Measurements from ENCODE around the gene SYP. TPM values are rescaled to one million over a fixed set of nuclear protein-coding genes. Genes with fewer than 3 reads are reported as not detected.
A peak's percentile ranks its signal among the peaks of the same experiment; 100 is the strongest.

SYP gene
- total RNA-seq, 1 experiment from 2014 or later = 0.75 TPM

GRCh38 chrX:49187028-49187394, 13.0 kb downstream of the SYP start:
- H3K9me3 Mint-ChIP-seq (ENCODE audit: unreplicated experiment) = peaks cover 6% of the 10 kb centered on the region
- peaks cover 16% of the 10 kb centered on the region for H3K4me1 Mint-ChIP-seq (ENCODE audit: insufficient read depth, unreplicated experiment)
- no peak for TF ChIP-seq CTCF (IDR thresholded peaks at IDR 0.05; ENCODE audit: unreplicated experiment)
- no TSS peak for BruUV-seq (replicated peaks)
- CTCF ChIA-PET = no interaction called here
- H3K27ac Mint-ChIP-seq (ENCODE audit: low read depth, unreplicated experiment) = no peak overlapping the region
- DNase-seq (ENCODE audit: unreplicated experiment) = no peak
- intact Hi-C loops (cut with micrococcal nuclease) = no loop called here
- H3K27me3 Mint-ChIP-seq (ENCODE audit: insufficient read depth, unreplicated experiment) = no peaks in the 10 kb centered on the region
- POLR2A ChIA-PET = interaction anchor here (0.7 to 0.8 kb wide), 2 partner anchors 19 to 147 kb away, joined by 3 read pairs; no protein-coding TSS in a partner anchor
- H3K4me3 Mint-ChIP-seq (ENCODE audit: unreplicated experiment) = peak overlapping the region; percentile 75
- H3K36me3 Mint-ChIP-seq (ENCODE audit: insufficient read depth, unreplicated experiment) = peaks cover 19% of the 10 kb centered on the region

- Mint-ChIP-seq H3K4me1 (ENCODE audit: insufficient read depth, unreplicated experiment) (peaks cover 16% of the 10 kb centered on the region), H3K4me3 (ENCODE audit: unreplicated experiment) (peak within 1 kb of the TSS; percentile 75), H3K9me3 (ENCODE audit: unreplicated experiment) (peaks cover 6% of the 10 kb centered on the region), H3K27me3 (ENCODE audit: insufficient read depth, unreplicated experiment) (no peaks in the 10 kb centered on the region), H3K36me3 (ENCODE audit: insufficient read depth, unreplicated experiment) (peaks cover 24% of the 10 kb centered on the region), H3K27ac (ENCODE audit: low read depth, unreplicated experiment) (no peak within 1 kb of the TSS)
- ChIA-PET POLR2A (interaction anchor here (0.7 to 0.8 kb wide), 2 partner anchors 19 to 146 kb away, joined by 3 read pairs; no protein-coding TSS in a partner anchor), CTCF (no interaction called here)
- peak; percentile 12 for TF ChIP-seq CTCF (IDR thresholded peaks at IDR 0.05; ENCODE audit: unreplicated experiment)
- intact Hi-C loops (cut with micrococcal nuclease) = no loop called here
- BruUV-seq (replicated peaks) = no TSS peak
- DNase-seq (ENCODE audit: unreplicated experiment) = peak; percentile 70
Measured at GRCh38 chrX:49186125-49187027, 13.6 kb downstream of the SYP start, which contains the start of gene PRICKLE3. PRICKLE3 (minus strand) TSS chrX:49186373; CDS start chrX:49186297, 76 bp downstream.

- peak; percentile 94 for DNase-seq (ENCODE audit: unreplicated experiment)
- ChIA-PET CTCF (interaction anchor here (0.6 to 0.9 kb wide), 4 partner anchors 8 to 1821 kb away, joined by 3 to 4 read pairs (median 4); partner anchors contain the start of gene PLP2), POLR2A (interaction anchor here (0.6 to 2.2 kb wide), 11 partner anchors 12 to 814 kb away, joined by 3 to 34 read pairs (median 4); partner anchors contain the start of genes GRIPAP1, OTUD5 and PLP2)
- TF ChIP-seq CTCF (IDR thresholded peaks at IDR 0.05; ENCODE audit: unreplicated experiment) = no peak
- intact Hi-C loops (cut with micrococcal nuclease) = loop anchor here (1.0 kb wide), 1 partner anchor 18 kb away; no protein-coding TSS in a partner anchor
- Mint-ChIP-seq H3K4me3 (ENCODE audit: unreplicated experiment) (peak overlapping the region; percentile 75), H3K9me3 (ENCODE audit: unreplicated experiment) (peaks cover 14% of the 10 kb centered on the region), H3K27me3 (ENCODE audit: insufficient read depth, unreplicated experiment) (no peaks in the 10 kb centered on the region), H3K36me3 (ENCODE audit: insufficient read depth, unreplicated experiment) (peaks cover 21% of the 10 kb centered on the region), H3K4me1 (ENCODE audit: insufficient read depth, unreplicated experiment) (peaks cover 12% of the 10 kb centered on the region), H3K27ac (ENCODE audit: low read depth, unreplicated experiment) (no peak overlapping the region)
- no TSS peak for BruUV-seq (replicated peaks)
Measured at GRCh38 chrX:49184294-49185281, 15.4 kb downstream of the SYP start.

Measured in MCF 10A (cell line).